SHP77 treated with DMSO at 0.1 percent for 48 hours (cell line): ENCODE results near the gene SUPT16H.
"Not testable (repeated sequence)": the region's sequence is repeated elsewhere in the genome, so short reads cannot be mapped to it uniquely, and the experiment has no call there.

Source experiments
- DNase-seq: peaks from one replicate; lab custom pipeline; 2025; lab: John Stamatoyannopoulos, UW

SUPT16H gene

GRCh38 chr14:21367582-21368144, 16.2 kb downstream of the SUPT16H start:
- DNase-seq: no peak

- DNase-seq: no peak
Measured at GRCh38 chr14:21356511-21356910, 27.3 kb downstream of the SUPT16H start.

- DNase-seq: no peak
Measured at GRCh38 chr14:21352587-21352986, 31.2 kb downstream of the SUPT16H start.

- DNase-seq: no peak
Measured at GRCh38 chr14:21350539-21350938, 33.3 kb downstream of the SUPT16H start.

- DNase-seq: no peak
Measured at GRCh38 chr14:21347201-21347600, 36.6 kb downstream of the SUPT16H start.

GRCh38 chr14:21346532-21347135, 37.2 kb downstream of the SUPT16H start:
- no peak for DNase-seq

GRCh38 chr14:21343035-21343794, 40.6 kb downstream of the SUPT16H start:
- DNase-seq: no peak

GRCh38 chr14:21334202-21334906, 49.5 kb downstream of the SUPT16H start:
- no peak for DNase-seq

GRCh38 chr14:21332950-21333349, 50.9 kb downstream of the SUPT16H start:
- DNase-seq: no peak

GRCh38 chr14:21326972-21327371, 56.8 kb downstream of the SUPT16H start:
- no peak for DNase-seq

- no peak for DNase-seq
Measured at GRCh38 chr14:21322716-21323115, 61.1 kb downstream of the SUPT16H start.

- DNase-seq: no peak
Measured at GRCh38 chr14:21320913-21321312, 62.9 kb downstream of the SUPT16H start.

GRCh38 chr14:21317398-21317797, 66.4 kb downstream of the SUPT16H start:
- DNase-seq: no peak

GRCh38 chr14:21313512-21313911, 70.3 kb downstream of the SUPT16H start:
- no peak for DNase-seq

- no peak for DNase-seq
Measured at GRCh38 chr14:21311614-21312013, 72.2 kb downstream of the SUPT16H start.

GRCh38 chr14:21309956-21310355, 73.9 kb downstream of the SUPT16H start:
- no peak for DNase-seq

GRCh38 chr14:21309238-21309636, 74.6 kb downstream of the SUPT16H start:
- DNase-seq: no peak

GRCh38 chr14:21308479-21309237, 75.2 kb downstream of the SUPT16H start:
- DNase-seq: no peak

- no peak for DNase-seq
Measured at GRCh38 chr14:21308132-21308478, 75.7 kb downstream of the SUPT16H start.

- DNase-seq: no peak
Measured at GRCh38 chr14:21307637-21308036, 76.2 kb downstream of the SUPT16H start.

GRCh38 chr14:21302836-21303140, 81.0 kb downstream of the SUPT16H start:
- not testable (repeated sequence) for DNase-seq
